ENCODE measurements around the gene ATP13A1. TPM values are rescaled to one million over a fixed set of nuclear protein-coding genes. Genes with fewer than 3 reads are reported as not detected.
"Not testable (repeated sequence)": the region's sequence is repeated elsewhere in the genome, so short reads cannot be mapped to it uniquely, and the experiment has no call there.

The ATP13A1 gene
- total RNA-seq, 1 donor from 2014 or later = 114 TPM

- no peak for TF ChIP-seq POLR2A (IDR thresholded peaks at IDR 0.05)
- Histone ChIP-seq H3K4me1 (peaks cover 7% of the 10 kb centered on the region), H3K36me3 (no peaks in the 10 kb centered on the region), H3K27ac (no peak overlapping the region), H3K9me3 (no peaks in the 10 kb centered on the region), H3K27me3 (no peaks in the 10 kb centered on the region), H3K4me3 (no peak overlapping the region)
- intact Hi-C loops (cut with DNase I) = no loop called here
- DNase-seq (ENCODE audit: extremely low spot score in 2 of 2) = no peak
These were observed 48.4 kb downstream of the ATP13A1 start for GRCh38 chr19:19615086-19615485.

- DNase-seq (ENCODE audit: extremely low spot score in 2 of 2) = no peak
- intact Hi-C loops (cut with DNase I) = no loop called here
- H3K27ac ChIP-seq = no peak overlapping the region
- no peaks in the 10 kb centered on the region for H3K9me3 ChIP-seq
- H3K4me1 ChIP-seq = no peaks in the 10 kb centered on the region
- no peaks in the 10 kb centered on the region for H3K36me3 ChIP-seq
- no peaks in the 10 kb centered on the region for H3K27me3 ChIP-seq
- TF ChIP-seq, protein P1, sequence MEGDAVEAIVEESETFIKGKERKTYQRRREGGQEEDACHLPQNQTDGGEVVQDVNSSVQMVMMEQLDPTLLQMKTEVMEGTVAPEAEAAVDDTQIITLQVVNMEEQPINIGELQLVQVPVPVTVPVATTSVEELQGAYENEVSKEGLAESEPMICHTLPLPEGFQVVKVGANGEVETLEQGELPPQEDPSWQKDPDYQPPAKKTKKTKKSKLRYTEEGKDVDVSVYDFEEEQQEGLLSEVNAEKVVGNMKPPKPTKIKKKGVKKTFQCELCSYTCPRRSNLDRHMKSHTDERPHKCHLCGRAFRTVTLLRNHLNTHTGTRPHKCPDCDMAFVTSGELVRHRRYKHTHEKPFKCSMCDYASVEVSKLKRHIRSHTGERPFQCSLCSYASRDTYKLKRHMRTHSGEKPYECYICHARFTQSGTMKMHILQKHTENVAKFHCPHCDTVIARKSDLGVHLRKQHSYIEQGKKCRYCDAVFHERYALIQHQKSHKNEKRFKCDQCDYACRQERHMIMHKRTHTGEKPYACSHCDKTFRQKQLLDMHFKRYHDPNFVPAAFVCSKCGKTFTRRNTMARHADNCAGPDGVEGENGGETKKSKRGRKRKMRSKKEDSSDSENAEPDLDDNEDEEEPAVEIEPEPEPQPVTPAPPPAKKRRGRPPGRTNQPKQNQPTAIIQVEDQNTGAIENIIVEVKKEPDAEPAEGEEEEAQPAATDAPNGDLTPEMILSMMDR (IDR thresholded peaks at IDR 0.05) = no peak
- no peak for TF ChIP-seq POLR2A (IDR thresholded peaks at IDR 0.05)
- TF ChIP-seq POLR2AphosphoS5 (IDR thresholded peaks at IDR 0.05; ENCODE audit: insufficient read depth in 1 of 2, low read depth in 1 of 2) = no peak
- H3K4me3 ChIP-seq = no peak overlapping the region
These were observed 50.0 kb downstream of the ATP13A1 start for GRCh38 chr19:19613506-19613905.

DNA sequence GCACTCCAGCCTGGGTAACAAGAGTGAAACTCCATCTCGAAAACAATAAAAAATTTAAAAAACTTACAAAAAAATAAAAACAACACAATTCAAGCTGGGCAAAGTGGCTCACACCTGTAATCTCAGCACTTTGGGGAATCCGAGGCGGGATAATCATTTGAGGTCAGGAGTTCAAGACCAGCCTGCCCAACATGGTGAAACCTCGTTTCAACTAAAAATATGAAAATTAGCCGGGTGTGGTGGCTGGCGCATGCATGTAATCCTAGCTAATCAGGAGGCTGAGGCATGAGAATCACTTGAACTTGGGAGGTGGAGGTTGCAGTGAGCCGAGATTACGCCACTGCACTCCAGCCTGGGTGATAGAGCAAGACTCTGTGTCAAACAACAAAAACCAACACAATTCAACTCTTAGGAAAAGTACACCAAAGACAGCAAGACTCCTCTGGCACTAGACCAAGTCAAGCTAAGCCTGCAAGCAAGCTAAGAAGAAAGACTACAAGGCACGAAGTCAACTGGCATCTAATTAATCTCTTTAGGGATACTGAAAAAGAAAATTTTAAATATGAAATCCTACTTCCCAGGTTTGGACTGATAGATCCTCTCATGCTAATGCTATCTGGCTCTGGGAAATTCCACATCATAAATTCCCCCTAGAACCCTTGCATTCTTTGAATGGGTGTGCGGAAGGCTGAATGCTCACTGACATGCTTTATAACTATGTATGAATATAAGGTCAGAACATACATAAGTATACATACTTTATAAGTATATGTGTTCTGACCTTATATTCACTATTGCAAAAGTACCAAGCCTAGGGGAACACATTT, 52.9 kb downstream of the ATP13A1 start:
- Histone ChIP-seq H3K4me3 (no peak overlapping the region), H3K27me3 (no peaks in the 10 kb centered on the region), H3K36me3 (no peaks in the 10 kb centered on the region), H3K4me1 (no peaks in the 10 kb centered on the region), H3K27ac (no peak overlapping the region), H3K9me3 (no peaks in the 10 kb centered on the region)
- no peak for DNase-seq (ENCODE audit: extremely low spot score in 2 of 2)
- intact Hi-C loops (cut with DNase I) = no loop called here
- TF ChIP-seq, protein P1 (IDR thresholded peaks at IDR 0.05) = no peak
- TF ChIP-seq POLR2AphosphoS5 (IDR thresholded peaks at IDR 0.05; ENCODE audit: insufficient read depth in 1 of 2, low read depth in 1 of 2) (no peak), POLR2A (IDR thresholded peaks at IDR 0.05) (no peak)

- intact Hi-C loops (cut with DNase I) = not testable (repeated sequence)
These were observed 56.8 kb downstream of the ATP13A1 start for GRCh38 chr19:19606686-19607085.

DNA sequence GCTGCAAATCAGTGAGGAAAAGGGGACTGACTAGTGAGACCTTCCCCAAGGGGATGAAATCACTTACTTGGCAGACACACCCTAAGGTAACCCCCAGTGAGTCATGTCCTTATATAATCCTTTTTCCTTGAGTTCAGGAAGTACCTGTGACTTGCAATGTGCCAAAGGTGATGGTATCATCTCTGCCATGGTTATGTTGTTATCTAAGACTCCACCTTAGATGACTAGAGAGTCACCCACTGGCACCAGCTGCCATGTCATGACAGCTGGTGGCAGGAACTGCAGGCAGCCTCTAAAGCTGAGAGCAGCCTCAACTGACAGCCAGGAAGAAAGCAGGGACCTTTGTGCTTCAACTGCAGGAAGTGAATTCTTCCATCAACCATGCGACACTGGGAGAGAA, 57.5 kb downstream of the ATP13A1 start:
- TF ChIP-seq POLR2AphosphoS5 (IDR thresholded peaks at IDR 0.05; ENCODE audit: insufficient read depth in 1 of 2, low read depth in 1 of 2) = peak in 1 of 2 donors; percentile 25
- TF ChIP-seq, protein P1 (IDR thresholded peaks at IDR 0.05) = no peak
- intact Hi-C loops (cut with DNase I) = no loop called here
- no peak for DNase-seq (ENCODE audit: extremely low spot score in 2 of 2)
- Histone ChIP-seq H3K4me1 (peaks cover 6% of the 10 kb centered on the region), H3K27me3 (no peaks in the 10 kb centered on the region), H3K9me3 (no peaks in the 10 kb centered on the region), H3K27ac (no peak overlapping the region), H3K4me3 (no peak overlapping the region), H3K36me3 (no peaks in the 10 kb centered on the region)

More at GRCh38 chr19:19606686-19607085, 56.8 kb downstream of the ATP13A1 start:
- H3K4me1 ChIP-seq; H3K4me3 ChIP-seq; H3K9me3 ChIP-seq; DNase-seq (ENCODE audit: extremely low spot score in 2 of 2); H3K36me3 ChIP-seq; H3K27me3 ChIP-seq; H3K27ac ChIP-seq: not testable (repeated sequence)

- no peak overlapping the region for H3K27ac ChIP-seq
These were observed 60.7 kb downstream of the ATP13A1 start for GRCh38 chr19:19602713-19603324.

More at GRCh38 chr19:19602713-19603324, 60.7 kb downstream of the ATP13A1 start:
- no peak for DNase-seq (ENCODE audit: extremely low spot score in 2 of 2)
- no peak overlapping the region for H3K4me3 ChIP-seq
- H3K4me1 ChIP-seq = peaks cover 6% of the 10 kb centered on the region
- no peaks in the 10 kb centered on the region for H3K36me3 ChIP-seq
- TF ChIP-seq, protein P1 (IDR thresholded peaks at IDR 0.05) = no peak
- no peak for TF ChIP-seq POLR2A (IDR thresholded peaks at IDR 0.05)
- no peak for TF ChIP-seq POLR2AphosphoS5 (IDR thresholded peaks at IDR 0.05; ENCODE audit: insufficient read depth in 1 of 2, low read depth in 1 of 2)
- no peaks in the 10 kb centered on the region for H3K27me3 ChIP-seq
- no peaks in the 10 kb centered on the region for H3K9me3 ChIP-seq
- intact Hi-C loops (cut with DNase I) = no loop called here

All from vagina (tissue), 2 donors.